Measurements from ENCODE around the gene LMF1.
"Not testable (repeated sequence)": the region's sequence is repeated elsewhere in the genome, so short reads cannot be mapped to it uniquely, and the experiment has no call there.

Gene LMF1

GRCh38 chr16:968620-969019 is 2.2 kb downstream of the LMF1 start:
- DNase-seq, result no peak

GRCh38 chr16:967546-968295 is 3.1 kb downstream of the LMF1 start:
- DNase-seq, result no peak

GRCh38 chr16:967077-967541 is 3.7 kb downstream of the LMF1 start:
- DNase-seq, result no peak

- DNase-seq, result no peak
Measured at GRCh38 chr16:966505-966904, 4.3 kb downstream of the LMF1 start.

GRCh38 chr16:966035-966434 is 4.7 kb downstream of the LMF1 start:
- no peak for DNase-seq

GRCh38 chr16:965487-965886 is 5.3 kb downstream of the LMF1 start:
- no peak for DNase-seq

- DNase-seq, result no peak
Measured at GRCh38 chr16:965036-965395, 5.8 kb downstream of the LMF1 start.

- no peak for DNase-seq
Measured at GRCh38 chr16:964356-965035, 6.3 kb downstream of the LMF1 start.

GRCh38 chr16:963913-964312 is 6.9 kb downstream of the LMF1 start:
- DNase-seq, result no peak

- no peak for DNase-seq
Measured at GRCh38 chr16:962901-963814, 7.6 kb downstream of the LMF1 start.

GRCh38 chr16:962366-962765 is 8.4 kb downstream of the LMF1 start:
- DNase-seq, result no peak

GRCh38 chr16:959232-960040 is 11.3 kb downstream of the LMF1 start:
- no peak for DNase-seq

GRCh38 chr16:955766-956165 is 15.0 kb downstream of the LMF1 start:
- DNase-seq, result not testable (repeated sequence)

GRCh38 chr16:953818-954217 is 17.0 kb downstream of the LMF1 start:
- not testable (repeated sequence) for DNase-seq

GRCh38 chr16:952321-952720 is 18.5 kb downstream of the LMF1 start:
- DNase-seq, result no peak

GRCh38 chr16:951660-952301 is 19.0 kb downstream of the LMF1 start:
- no peak for DNase-seq

- DNase-seq, result not testable (repeated sequence)
Measured at GRCh38 chr16:950733-951573, 19.8 kb downstream of the LMF1 start.

GRCh38 chr16:948767-949166 is 22.0 kb downstream of the LMF1 start:
- DNase-seq, result not testable (repeated sequence)

GRCh38 chr16:947922-948303 is 22.9 kb downstream of the LMF1 start:
- not testable (repeated sequence) for DNase-seq

GRCh38 chr16:947255-947921 is 23.4 kb downstream of the LMF1 start:
- no peak for DNase-seq

GRCh38 chr16:946048-946395 is 24.8 kb downstream of the LMF1 start:
- DNase-seq, result no peak

Data from suppressor macrophage treated with lipopolysaccharide for 4 hours (primary cell).